GM18511 (cell line): Measurements from ENCODE around the gene ZNF782.
"Not testable (repeated sequence)": the region's sequence is repeated elsewhere in the genome, so short reads cannot be mapped to it uniquely, and the experiment has no call there.

Source experiments
- ATAC-seq: cut with Tn5 transposase; IDR thresholded peaks from one replicate; pipeline ENCODE4 v1.9.1; 2021; ENCODE audit warnings: mild to moderate bottlenecking, moderate library complexity; ENCODE audit not compliant: unreplicated experiment

The ZNF782 gene

GRCh38 chr9:96853781-96854650, at the start of gene ZNF782:
Gene ZNF782, minus strand, starts transcription at chr9:96854514. Its CDS starts 2,553 bp downstream, at chr9:96851961.
- peak; percentile 90 for ATAC-seq

DNA sequence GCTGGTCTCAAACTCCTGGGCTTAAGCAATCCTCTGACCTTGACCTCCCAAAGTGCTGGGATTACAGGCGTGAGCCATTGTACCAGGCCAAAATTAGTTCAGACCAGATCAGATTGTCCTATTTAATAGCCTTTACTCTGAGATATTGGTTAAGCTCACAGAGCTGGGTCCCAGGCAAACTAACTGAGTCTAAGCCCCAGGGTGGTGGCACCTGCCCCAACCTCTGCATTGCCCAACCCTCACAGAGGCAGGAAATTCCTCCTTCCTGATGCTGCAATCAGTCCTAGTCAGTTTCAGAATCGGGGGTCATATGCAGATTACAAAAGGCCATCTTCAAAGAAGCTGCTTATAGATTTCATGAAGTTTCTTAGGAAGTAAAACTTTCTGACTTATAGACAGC, 45.7 kb upstream of the ZNF782 start:
- not testable (repeated sequence) for ATAC-seq

DNA sequence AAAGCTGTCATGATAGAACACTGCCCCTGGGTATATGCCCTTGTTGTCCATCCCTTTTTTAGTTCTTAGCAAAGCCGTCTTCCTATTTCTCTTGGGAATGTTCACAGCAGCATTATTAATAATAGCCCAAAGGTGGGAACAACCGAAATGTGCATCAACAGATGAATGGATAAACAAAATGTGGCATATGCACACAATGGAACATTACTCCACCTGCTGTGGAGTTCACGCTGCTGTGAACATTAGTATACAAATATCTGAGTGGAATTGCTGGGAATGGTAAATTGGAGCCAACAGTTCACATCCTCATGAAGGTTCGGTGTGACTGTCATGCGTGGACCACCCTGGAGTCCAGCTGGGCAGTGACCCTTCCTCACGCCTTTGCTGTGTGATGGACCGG, 37.8 kb upstream of the ZNF782 start:
- no peak for ATAC-seq

- ATAC-seq, result no peak
These were observed 34.3 kb upstream of the ZNF782 start for GRCh38 chr9:96888591-96888990.

- ATAC-seq, result no peak
These were observed 31.1 kb upstream of the ZNF782 start for GRCh38 chr9:96885424-96885823.

GRCh38 chr9:96884443-96884842, 30.1 kb upstream of the ZNF782 start:
- ATAC-seq, result no peak

DNA sequence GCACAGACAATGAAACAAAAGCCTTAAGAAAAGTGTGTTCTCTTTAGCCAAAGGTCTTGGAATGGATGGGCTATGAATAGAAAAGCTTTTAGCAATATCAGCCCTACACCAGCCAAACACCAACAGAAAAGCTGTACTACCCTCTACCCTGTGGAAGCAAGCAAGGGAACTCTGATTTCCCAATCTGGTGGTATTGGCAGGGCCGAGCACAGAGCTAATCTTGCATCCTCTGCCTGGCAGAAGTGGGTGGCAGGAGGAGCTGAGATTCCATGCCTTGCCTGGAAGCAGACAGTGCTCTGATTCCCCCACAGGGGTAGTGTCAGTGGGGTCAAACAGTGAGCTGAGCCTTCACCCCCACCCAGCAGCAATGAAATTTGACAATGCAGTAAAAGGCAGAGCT, 29.6 kb upstream of the ZNF782 start:
- no peak for ATAC-seq

DNA sequence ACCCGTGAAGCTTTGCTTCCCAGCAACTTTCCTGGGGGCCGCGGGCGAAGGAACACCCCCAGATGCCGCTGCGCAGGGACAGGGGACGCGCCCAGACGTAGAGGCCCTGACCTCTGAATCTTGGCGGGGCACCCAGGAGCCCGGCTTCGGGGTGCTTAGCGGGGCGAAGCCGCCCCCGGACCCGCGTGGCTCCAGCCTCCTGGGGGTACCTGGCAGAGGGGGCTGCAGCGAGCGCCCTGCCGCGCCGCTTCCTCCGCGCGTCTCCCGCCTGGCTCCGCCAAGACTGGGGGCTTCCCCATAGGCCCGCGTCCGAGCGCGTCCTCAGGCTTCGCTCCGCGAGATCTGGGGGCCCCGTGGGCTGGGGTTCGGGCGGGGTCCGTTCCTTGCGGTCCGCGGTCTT, 23.0 kb upstream of the ZNF782 start:
- ATAC-seq, result no peak

DNA sequence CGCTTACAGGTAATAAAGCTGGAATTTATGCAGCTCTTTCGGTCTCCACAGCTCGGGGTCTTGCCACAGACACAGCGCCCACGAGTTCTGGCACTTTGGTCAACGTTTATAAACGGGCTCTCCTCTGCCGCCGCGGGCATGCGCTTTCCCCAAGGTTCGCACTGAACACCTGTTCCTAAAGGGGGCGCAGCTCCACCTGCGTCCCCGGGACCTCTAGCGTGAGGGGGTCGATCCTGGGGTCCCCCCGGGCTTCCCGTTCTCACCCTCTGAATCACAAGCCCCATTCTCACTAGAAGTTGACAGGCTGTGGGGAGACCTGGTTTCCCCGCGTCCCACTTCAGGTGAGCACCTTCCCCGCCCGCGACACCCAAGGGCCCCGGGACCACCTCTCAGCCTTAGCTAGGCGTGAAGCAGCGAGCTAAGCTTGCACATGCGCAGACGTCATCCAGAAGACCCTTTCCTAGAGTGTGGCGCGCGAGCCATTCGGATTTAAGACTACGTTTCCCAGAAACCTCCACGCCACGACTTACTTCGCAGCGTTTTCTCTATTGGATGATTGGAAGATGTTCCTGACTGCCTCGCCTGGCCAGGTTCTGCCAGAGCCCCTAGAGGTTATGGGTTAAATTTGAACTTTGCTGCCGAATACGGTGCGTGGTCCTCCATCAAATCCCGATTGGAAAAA, 21.3 kb upstream of the ZNF782 start:
- peak; percentile 56 for ATAC-seq

- peak; percentile 79 for ATAC-seq
These were observed 20.7 kb upstream of the ZNF782 start for GRCh38 chr9:96874947-96875460.

DNA sequence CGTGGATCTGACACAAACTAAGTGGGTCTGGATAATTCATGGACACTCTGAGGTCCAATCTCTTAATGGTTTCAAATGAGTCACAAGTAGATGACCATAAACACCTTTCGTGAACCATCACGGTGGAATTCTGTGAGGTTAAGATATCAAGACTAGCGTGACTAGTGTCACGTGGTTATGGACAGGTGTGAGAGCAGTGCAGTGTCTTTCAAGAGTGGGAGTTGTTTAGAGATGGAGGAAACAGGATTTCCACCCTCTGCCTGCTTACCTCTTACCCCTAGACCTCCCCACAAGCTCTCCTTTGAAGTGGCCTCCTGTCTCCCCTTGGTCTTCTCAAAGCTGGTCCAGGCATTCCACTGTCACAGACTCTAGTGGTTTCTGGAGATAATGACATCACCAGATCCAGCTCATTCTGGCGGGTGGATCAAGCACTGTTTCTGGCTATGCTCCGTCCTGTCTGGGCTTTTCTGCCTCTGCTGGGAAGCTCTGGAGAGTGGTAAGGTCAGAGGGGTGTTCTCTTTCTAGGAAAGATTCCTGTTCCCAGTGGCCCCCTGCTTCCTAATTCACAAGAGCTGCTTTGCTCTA, 20.0 kb upstream of the ZNF782 start:
- no peak for ATAC-seq

- ATAC-seq, result no peak
These were observed 16.9 kb upstream of the ZNF782 start for GRCh38 chr9:96871176-96871575.

DNA sequence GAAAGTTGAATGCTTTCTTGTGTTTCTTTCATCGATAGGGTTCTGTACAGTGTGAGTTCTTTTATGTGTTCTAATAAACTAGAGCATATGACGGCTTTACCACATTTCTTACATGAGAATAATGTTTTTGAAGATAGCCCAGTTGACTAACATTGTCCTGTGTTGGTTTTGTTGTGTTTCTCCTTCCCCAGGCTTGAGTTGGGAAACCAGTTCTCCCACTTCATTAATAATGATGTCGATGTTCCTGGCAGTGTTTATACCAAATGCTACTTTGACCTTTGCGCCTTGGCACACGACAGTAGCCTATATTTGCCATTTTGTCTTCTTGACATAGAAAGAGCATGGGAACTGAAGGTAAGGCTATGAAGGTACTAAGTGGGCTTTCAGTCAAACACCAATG, 14.4 kb upstream of the ZNF782 start:
- no peak for ATAC-seq

- no peak for ATAC-seq
These were observed 12.9 kb upstream of the ZNF782 start for GRCh38 chr9:96867079-96867804.

DNA sequence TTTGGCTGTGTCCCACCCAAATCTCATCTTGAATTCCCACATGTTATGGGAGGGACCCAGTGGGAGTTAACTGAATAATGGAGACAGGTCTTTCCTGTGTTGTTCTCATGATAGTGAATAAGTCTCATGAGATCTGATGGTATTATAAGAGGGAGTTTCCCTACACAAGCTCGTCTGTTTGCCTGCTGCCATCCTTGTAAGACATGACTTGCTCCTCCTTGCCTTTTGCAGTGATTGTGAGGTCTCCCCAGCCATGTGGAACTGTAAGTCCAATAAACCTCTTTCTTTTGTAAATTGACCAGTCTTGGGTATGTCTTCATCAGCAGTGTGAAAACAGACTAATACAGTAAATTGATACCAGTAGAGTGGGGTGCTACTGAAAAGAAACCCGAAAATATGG, 10.9 kb upstream of the ZNF782 start:
- not testable (repeated sequence) for ATAC-seq

GRCh38 chr9:96859461-96860198, 5.3 kb upstream of the ZNF782 start:
- ATAC-seq, result no peak

GRCh38 chr9:96858670-96859069, 4.4 kb upstream of the ZNF782 start:
- no peak for ATAC-seq

- ATAC-seq, result no peak
These were observed 3.8 kb upstream of the ZNF782 start for GRCh38 chr9:96858018-96858573.

DNA sequence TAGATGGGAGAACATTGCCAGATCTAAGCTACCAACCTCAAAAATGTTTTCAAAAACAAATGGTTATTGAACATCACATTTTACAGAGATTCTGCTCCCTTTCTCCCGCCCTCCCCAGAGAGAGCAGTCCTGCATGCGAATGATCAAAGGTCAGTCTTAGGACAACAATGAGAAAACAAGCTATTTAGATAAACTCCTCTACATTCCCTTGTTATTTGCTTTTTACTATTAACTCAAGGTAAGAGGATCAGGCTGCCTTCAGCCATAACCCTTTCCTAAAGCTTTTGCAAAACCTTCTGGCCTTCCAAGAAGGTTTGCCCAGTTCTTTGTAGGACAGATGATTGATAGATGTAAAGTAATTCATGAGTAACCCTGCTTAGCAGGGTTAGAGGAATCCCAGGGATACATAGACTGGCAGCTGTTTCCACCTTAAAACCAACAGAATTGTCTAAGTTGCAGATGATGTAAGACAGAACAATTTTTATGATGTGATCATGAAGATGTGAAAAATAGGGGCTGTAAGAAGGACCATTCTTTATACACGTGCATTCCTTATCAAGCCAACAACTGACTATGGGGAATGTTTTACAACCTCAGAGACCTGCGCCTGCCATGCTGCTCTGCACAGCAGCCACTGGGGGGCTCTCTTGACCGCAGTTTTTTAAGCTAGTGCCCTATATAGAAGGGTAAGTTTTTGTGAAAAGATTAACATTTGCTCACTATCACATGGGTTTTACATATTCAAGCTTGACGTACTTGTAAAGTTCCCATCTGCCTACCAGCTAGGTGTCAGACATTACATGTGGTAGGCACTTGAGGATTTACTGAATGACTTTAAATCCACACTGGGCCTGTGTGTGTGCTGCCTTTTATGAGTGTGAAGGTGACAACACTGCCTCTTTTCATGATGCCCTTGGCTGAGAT, 2.3 kb upstream of the ZNF782 start:
- peak; percentile 64 for ATAC-seq
